WTC11 (cell line): ENCODE results near the gene KHK. TPM values are rescaled to one million over a fixed set of nuclear protein-coding genes. Genes with fewer than 3 reads are reported as not detected.

Experiments
- ATAC-seq: fragments of 200-7000 bp; cut with Tn5 transposase; 2 replicates; pipeline ENCODE4 v1.10.0; 2021; ENCODE audit warnings: mild to moderate bottlenecking, moderate library complexity
- CTCF ChIA-PET: fragments of 300-600 bp; sonication (Branson Sonifier 250); formaldehyde crosslinking; loops from one replicate; lab custom pipeline; 2021; ENCODE audit warnings: antibody characterized with exemption; lab: Charles Lee
- POLR2A ChIA-PET: fragments of 350-600 bp; sonication (Branson Sonifier 250); formaldehyde crosslinking; loops from one replicate; lab custom pipeline; 2021; ENCODE audit warnings: antibody characterized with exemption; lab: Charles Lee
- DNase-seq: peaks from one replicate; pipeline ENCODE4 v3.0.0; 2021; ENCODE audit warnings: low spot score
- H3K27ac Mint-ChIP-seq: 2 replicates; pipeline ENCODE4 v1.8.0; 2021; ENCODE audit warnings: mixed read lengths
- H3K27me3 Mint-ChIP-seq: 2 replicates; pipeline ENCODE4 v1.8.0; 2021; ENCODE audit warnings: low read depth, mild to moderate bottlenecking, moderate library complexity, mixed read lengths
- H3K36me3 Mint-ChIP-seq: 2 replicates; pipeline ENCODE4 v1.8.0; 2021; ENCODE audit warnings: mixed read lengths
- H3K4me1 Mint-ChIP-seq: 2 replicates; pipeline ENCODE4 v1.8.0; 2022; ENCODE audit warnings: mixed read lengths
- H3K4me3 Mint-ChIP-seq: 2 replicates; pipeline ENCODE4 v1.8.0; 2021; ENCODE audit warnings: mild to moderate bottlenecking, moderate library complexity, mixed read lengths
- H3K9me3 Mint-ChIP-seq: 2 replicates; pipeline ENCODE4 v1.8.0; 2021; ENCODE audit warnings: mixed read lengths
- EMX1 ChIP-seq: fragments of 250-450 bp; sonication (Bioruptor Pico); IDR thresholded peaks from 2 replicates; pipeline ENCODE4 v1.8.0; 2021; ENCODE audit warnings: mild to moderate bottlenecking
- ESRRA ChIP-seq: sonication (generic); formaldehyde crosslinking; IDR thresholded peaks from 2 replicates; pipeline ENCODE4 v1.8.1; 2022; ENCODE audit warnings: mild to moderate bottlenecking, missing genetic modification reagents, borderline replicate concordance
- JUN ChIP-seq: sonication (generic); formaldehyde crosslinking; IDR thresholded peaks from 2 replicates; pipeline ENCODE4 v1.8.0; 2023; ENCODE audit warnings: mild to moderate bottlenecking, missing genetic modification reagents
- KAT7 ChIP-seq: sonication (generic); formaldehyde crosslinking; IDR thresholded peaks from 2 replicates; pipeline ENCODE4 v1.8.1; 2023; ENCODE audit warnings: missing genetic modification reagents, mild to moderate bottlenecking, borderline replicate concordance
- NFATC4 ChIP-seq: fragments of 250-450 bp; sonication (Bioruptor Pico); IDR thresholded peaks from 2 replicates; pipeline ENCODE4 v1.9.0; 2021; ENCODE audit warnings: mild to moderate bottlenecking
- NR2C2 ChIP-seq: sonication (generic); formaldehyde crosslinking; IDR thresholded peaks from 2 replicates; pipeline ENCODE4 v1.8.0; 2022; ENCODE audit warnings: mild to moderate bottlenecking, missing genetic modification reagents
- NR3C1 ChIP-seq: sonication (generic); formaldehyde crosslinking; conservative IDR thresholded peaks from 2 replicates; pipeline ENCODE4 v1.8.1; 2023; ENCODE audit warnings: low read depth, mild to moderate bottlenecking, missing genetic modification reagents
- OVOL2 ChIP-seq: fragments of 250-450 bp; sonication (Bioruptor Pico); IDR thresholded peaks from 2 replicates; pipeline ENCODE4 v1.9.0; 2021; ENCODE audit warnings: mild to moderate bottlenecking, borderline replicate concordance
- PRRX2 ChIP-seq: fragments of 250-450 bp; sonication (Bioruptor Pico); IDR thresholded peaks from 2 replicates; pipeline ENCODE4 v1.8.0; 2021; ENCODE audit warnings: mild to moderate bottlenecking
- SMAD3 ChIP-seq: sonication (generic); formaldehyde crosslinking; IDR thresholded peaks from 2 replicates; pipeline ENCODE4 v1.8.0; 2022; ENCODE audit warnings: missing genetic modification reagents, mild to moderate bottlenecking, borderline replicate concordance
- SP1 ChIP-seq: sonication (generic); formaldehyde crosslinking; conservative IDR thresholded peaks from 2 replicates; pipeline ENCODE4 v1.8.1; 2022; ENCODE audit warnings: missing genetic modification reagents
- TEAD1 ChIP-seq: sonication (generic); formaldehyde crosslinking; IDR thresholded peaks from 2 replicates; pipeline ENCODE4 v1.8.0; 2022; ENCODE audit warnings: mild to moderate bottlenecking, missing genetic modification reagents
- TEAD4 ChIP-seq: sonication (generic); formaldehyde crosslinking; IDR thresholded peaks from 2 replicates; pipeline ENCODE4 v1.8.0; 2022; ENCODE audit warnings: mild to moderate bottlenecking, missing genetic modification reagents
- ZNF232 ChIP-seq: sonication (generic); formaldehyde crosslinking; IDR thresholded peaks from 2 replicates; pipeline ENCODE4 v1.8.0; 2022; ENCODE audit warnings: mild to moderate bottlenecking, missing genetic modification reagents
- ZNF263 ChIP-seq: sonication (generic); formaldehyde crosslinking; IDR thresholded peaks from 2 replicates; pipeline ENCODE4 v1.8.1; 2022; ENCODE audit warnings: low read depth, mild to moderate bottlenecking, moderate library complexity, missing genetic modification reagents
- ZNF416 ChIP-seq: fragments of 250-450 bp; sonication (Bioruptor Pico); IDR thresholded peaks from 2 replicates; pipeline ENCODE4 v1.9.0; 2021; ENCODE audit warnings: mild to moderate bottlenecking, inconsistent platforms
- ZNF532 ChIP-seq: fragments of 250-450 bp; sonication (Bioruptor Pico); IDR thresholded peaks from 2 replicates; pipeline ENCODE4 v1.9.0; 2021; ENCODE audit warnings: mild to moderate bottlenecking, borderline replicate concordance
- total RNA-seq: library from RNA; stranded (reverse); gene quantifications from 3 replicates; pipeline ENCODE4 v1.2.3, GENCODE V29; 2021
- TF ChIP-seq, protein P1 (sequence below): sonication (generic); formaldehyde crosslinking; IDR thresholded peaks from 2 replicates; pipeline ENCODE4 v1.8.1; 2022; ENCODE audit warnings: missing genetic modification reagents, borderline replicate concordance
- TF ChIP-seq, protein P2 (sequence below): sonication (generic); formaldehyde crosslinking; IDR thresholded peaks from 2 replicates; pipeline ENCODE4 v1.8.1; 2022; ENCODE audit warnings: mild to moderate bottlenecking, moderate library complexity, missing genetic modification reagents
- TF ChIP-seq, protein P3 (sequence below): sonication (generic); formaldehyde crosslinking; conservative IDR thresholded peaks from 2 replicates; pipeline ENCODE4 v1.8.1; 2022; ENCODE audit warnings: mild to moderate bottlenecking, missing genetic modification reagents
- TF ChIP-seq, protein P4 (sequence below): sonication (generic); formaldehyde crosslinking; IDR thresholded peaks from 2 replicates; pipeline ENCODE4 v1.8.1; 2023; ENCODE audit warnings: mild to moderate bottlenecking, missing genetic modification reagents, borderline replicate concordance

KHK gene
- total RNA-seq, 1 experiment from 2014 or later, result 17.4 TPM

DNA sequence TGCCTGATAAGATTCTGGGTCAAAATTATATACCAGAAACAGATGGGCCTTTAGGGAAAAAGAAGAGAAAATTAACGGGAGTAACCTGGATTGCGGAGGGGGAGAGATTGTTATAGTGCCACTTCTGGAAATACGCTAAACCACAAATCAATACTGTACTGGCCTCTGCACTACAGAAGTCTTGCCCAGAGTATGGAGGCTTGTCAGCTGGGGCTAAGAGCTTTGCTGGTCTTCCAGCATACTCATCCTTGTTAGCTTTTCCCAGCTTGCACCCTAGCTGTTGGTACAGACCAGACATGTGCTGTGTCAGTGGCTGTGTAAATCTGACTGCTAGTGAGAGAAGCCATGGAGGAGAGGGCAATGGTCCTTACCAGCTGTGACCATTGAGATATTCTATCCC lies 26.2 kb upstream of the KHK start:
- H3K4me1 Mint-ChIP-seq, result no peaks in the 10 kb centered on the region
- no peak for DNase-seq
- H3K27ac Mint-ChIP-seq, result peak overlapping the region; percentile 19; the same call in 1 of the 2 replicates
- ATAC-seq, result no peak
- TF ChIP-seq EMX1 (CRISPR knock-in tag) (no peak), ZNF532 (CRISPR knock-in tag) (no peak), ZNF263 (no peak), ESRRA (CRISPR knock-in tag) (no peak), NFATC4 (CRISPR knock-in tag) (no peak), TEAD1 (CRISPR knock-in tag) (no peak), KAT7 (CRISPR knock-in tag) (no peak), ZNF416 (CRISPR knock-in tag) (no peak), SMAD3 (CRISPR knock-in tag) (no peak)
- TF ChIP-seq, protein P1, sequence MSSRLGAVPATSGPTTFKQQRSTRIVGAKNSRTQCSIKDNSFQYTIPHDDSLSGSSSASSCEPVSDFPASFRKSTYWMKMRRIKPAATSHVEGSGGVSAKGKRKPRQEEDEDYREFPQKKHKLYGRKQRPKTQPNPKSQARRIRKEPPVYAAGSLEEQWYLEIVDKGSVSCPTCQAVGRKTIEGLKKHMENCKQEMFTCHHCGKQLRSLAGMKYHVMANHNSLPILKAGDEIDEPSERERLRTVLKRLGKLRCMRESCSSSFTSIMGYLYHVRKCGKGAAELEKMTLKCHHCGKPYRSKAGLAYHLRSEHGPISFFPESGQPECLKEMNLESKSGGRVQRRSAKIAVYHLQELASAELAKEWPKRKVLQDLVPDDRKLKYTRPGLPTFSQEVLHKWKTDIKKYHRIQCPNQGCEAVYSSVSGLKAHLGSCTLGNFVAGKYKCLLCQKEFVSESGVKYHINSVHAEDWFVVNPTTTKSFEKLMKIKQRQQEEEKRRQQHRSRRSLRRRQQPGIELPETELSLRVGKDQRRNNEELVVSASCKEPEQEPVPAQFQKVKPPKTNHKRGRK (CRISPR knock-in tag), result no peak
- no peaks in the 10 kb centered on the region for H3K9me3 Mint-ChIP-seq
- no peaks in the 10 kb centered on the region for H3K27me3 Mint-ChIP-seq
- H3K36me3 Mint-ChIP-seq, result peaks cover 25% of the 10 kb centered on the region
- ChIA-PET CTCF (no interaction called here), POLR2A (interaction anchor here (0.7 to 1.6 kb wide), 2 partner anchors 9 to 11 kb away, joined by 3 to 4 read pairs; partner anchors contain the start of genes AGBL5 and OST4)
- H3K4me3 Mint-ChIP-seq, result no peak overlapping the region

DNA sequence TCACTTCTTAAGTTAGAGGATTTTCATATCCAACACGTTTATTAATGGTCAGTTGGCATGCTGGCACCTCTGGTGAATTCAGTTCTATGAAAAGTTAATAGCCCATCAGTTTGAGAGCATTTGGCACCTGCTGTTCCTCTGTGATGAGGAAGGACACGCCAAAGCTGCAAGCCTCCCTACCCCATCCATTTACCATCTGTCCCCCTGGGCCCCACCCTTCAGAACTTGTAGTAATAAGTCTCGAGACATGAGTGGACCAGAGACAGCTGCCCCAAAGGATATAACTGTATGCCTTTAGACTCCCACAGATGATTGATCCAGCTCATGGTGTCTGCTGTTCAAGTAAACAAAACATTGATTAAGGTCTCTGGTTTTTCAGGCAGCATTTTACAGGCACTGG lies 21.4 kb upstream of the KHK start:
- Mint-ChIP-seq H3K9me3 (no peaks in the 10 kb centered on the region), H3K27me3 (no peaks in the 10 kb centered on the region), H3K4me1 (no peaks in the 10 kb centered on the region), H3K36me3 (peaks cover 45% of the 10 kb centered on the region), H3K27ac (no peak overlapping the region), H3K4me3 (no peak overlapping the region)
- ATAC-seq (no peak), DNase-seq (no peak)
- CTCF ChIA-PET, result interaction anchor here (0.7 kb wide), 1 partner anchor 14 kb away, joined by 5 read pairs; the partner anchor contains the start of gene EMILIN1
- POLR2A ChIA-PET, result interaction anchor here (0.6 kb wide), 1 partner anchor 401 kb away, joined by 4 read pairs; no protein-coding TSS in a partner anchor
- TF ChIP-seq NR2C2 (no peak), JUN (CRISPR knock-in tag) (no peak), SP1 (no peak), OVOL2 (no peak), ZNF232 (CRISPR knock-in tag) (no peak), NR3C1 (CRISPR knock-in tag) (no peak), PRRX2 (CRISPR knock-in tag) (no peak), ZNF532 (CRISPR knock-in tag) (no peak), TEAD4 (CRISPR knock-in tag) (no peak)
- TF ChIP-seq, protein P2, sequence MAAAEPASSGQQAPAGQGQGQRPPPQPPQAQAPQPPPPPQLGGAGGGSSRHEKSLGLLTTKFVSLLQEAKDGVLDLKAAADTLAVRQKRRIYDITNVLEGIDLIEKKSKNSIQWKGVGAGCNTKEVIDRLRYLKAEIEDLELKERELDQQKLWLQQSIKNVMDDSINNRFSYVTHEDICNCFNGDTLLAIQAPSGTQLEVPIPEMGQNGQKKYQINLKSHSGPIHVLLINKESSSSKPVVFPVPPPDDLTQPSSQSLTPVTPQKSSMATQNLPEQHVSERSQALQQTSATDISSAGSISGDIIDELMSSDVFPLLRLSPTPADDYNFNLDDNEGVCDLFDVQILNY, result no peak
- TF ChIP-seq, protein P3, sequence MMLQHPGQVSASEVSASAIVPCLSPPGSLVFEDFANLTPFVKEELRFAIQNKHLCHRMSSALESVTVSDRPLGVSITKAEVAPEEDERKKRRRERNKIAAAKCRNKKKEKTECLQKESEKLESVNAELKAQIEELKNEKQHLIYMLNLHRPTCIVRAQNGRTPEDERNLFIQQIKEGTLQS (CRISPR knock-in tag), result no peak
- TF ChIP-seq, protein P4, sequence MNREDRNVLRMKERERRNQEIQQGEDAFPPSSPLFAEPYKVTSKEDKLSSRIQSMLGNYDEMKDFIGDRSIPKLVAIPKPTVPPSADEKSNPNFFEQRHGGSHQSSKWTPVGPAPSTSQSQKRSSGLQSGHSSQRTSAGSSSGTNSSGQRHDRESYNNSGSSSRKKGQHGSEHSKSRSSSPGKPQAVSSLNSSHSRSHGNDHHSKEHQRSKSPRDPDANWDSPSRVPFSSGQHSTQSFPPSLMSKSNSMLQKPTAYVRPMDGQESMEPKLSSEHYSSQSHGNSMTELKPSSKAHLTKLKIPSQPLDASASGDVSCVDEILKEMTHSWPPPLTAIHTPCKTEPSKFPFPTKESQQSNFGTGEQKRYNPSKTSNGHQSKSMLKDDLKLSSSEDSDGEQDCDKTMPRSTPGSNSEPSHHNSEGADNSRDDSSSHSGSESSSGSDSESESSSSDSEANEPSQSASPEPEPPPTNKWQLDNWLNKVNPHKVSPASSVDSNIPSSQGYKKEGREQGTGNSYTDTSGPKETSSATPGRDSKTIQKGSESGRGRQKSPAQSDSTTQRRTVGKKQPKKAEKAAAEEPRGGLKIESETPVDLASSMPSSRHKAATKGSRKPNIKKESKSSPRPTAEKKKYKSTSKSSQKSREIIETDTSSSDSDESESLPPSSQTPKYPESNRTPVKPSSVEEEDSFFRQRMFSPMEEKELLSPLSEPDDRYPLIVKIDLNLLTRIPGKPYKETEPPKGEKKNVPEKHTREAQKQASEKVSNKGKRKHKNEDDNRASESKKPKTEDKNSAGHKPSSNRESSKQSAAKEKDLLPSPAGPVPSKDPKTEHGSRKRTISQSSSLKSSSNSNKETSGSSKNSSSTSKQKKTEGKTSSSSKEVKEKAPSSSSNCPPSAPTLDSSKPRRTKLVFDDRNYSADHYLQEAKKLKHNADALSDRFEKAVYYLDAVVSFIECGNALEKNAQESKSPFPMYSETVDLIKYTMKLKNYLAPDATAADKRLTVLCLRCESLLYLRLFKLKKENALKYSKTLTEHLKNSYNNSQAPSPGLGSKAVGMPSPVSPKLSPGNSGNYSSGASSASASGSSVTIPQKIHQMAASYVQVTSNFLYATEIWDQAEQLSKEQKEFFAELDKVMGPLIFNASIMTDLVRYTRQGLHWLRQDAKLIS (CRISPR knock-in tag), result no peak
